GM19455 (cell line): ENCODE data around the gene GCG.

Experiments
- ATAC-seq: cut with Tn5 transposase; IDR thresholded peaks from one replicate; pipeline ENCODE4 v1.9.1; 2021; ENCODE audit not compliant: unreplicated experiment

GCG gene

GRCh38 chr2:162103443-162104009 is 48.5 kb downstream of the GCG start:
- no peak for ATAC-seq

GRCh38 chr2:162100579-162100978 is 51.5 kb downstream of the GCG start:
- no peak for ATAC-seq

- ATAC-seq = no peak
Measured at GRCh38 chr2:162099836-162100235, 52.2 kb downstream of the GCG start.
